Neural crest cell (in vitro differentiated cells): ENCODE data around the gene HDAC9. TPM values are rescaled to one million over a fixed set of nuclear protein-coding genes. Genes with fewer than 3 reads are reported as not detected.

Experiments
- DNase-seq: peaks from one replicate; pipeline ENCODE4 v3.0.0; 2021; ENCODE audit warnings: low read depth, mixed read lengths, low spot score
- H3K27ac Mint-ChIP-seq: one replicate; pipeline ENCODE4 v1.8.0; 2021; ENCODE audit warnings: mild to moderate bottlenecking, mixed read lengths; ENCODE audit not compliant: unreplicated experiment
- H3K27me3 Mint-ChIP-seq: 2 replicates; pipeline ENCODE4 v1.8.0; 2021; ENCODE audit warnings: low read depth, mild to moderate bottlenecking, mixed read lengths
- H3K36me3 Mint-ChIP-seq: 2 replicates; pipeline ENCODE4 v1.8.0; 2021; ENCODE audit warnings: low read depth, mild to moderate bottlenecking, mixed read lengths
- H3K4me1 Mint-ChIP-seq: 2 replicates; pipeline ENCODE4 v1.8.0; 2021; ENCODE audit warnings: mixed read lengths
- H3K4me3 Mint-ChIP-seq: one replicate; pipeline ENCODE4 v1.8.0; 2021; ENCODE audit warnings: mild to moderate bottlenecking, mixed read lengths
- H3K9me3 Mint-ChIP-seq: 2 replicates; pipeline ENCODE4 v1.8.0; 2021; ENCODE audit warnings: mixed read lengths
- CTCF ChIP-seq: fragments of 200-600 bp; sonication (generic); conservative IDR thresholded peaks from 2 replicates; pipeline ENCODE4 v1.5.0; 2021; ENCODE audit warnings: antibody characterized with exemption, mild to moderate bottlenecking
- total RNA-seq: library from RNA; stranded (reverse); gene quantifications from 2 replicates; pipeline ENCODE4 v1.2.1, GENCODE V29; 2021

The HDAC9 gene
- total RNA-seq, 1 donor from 2014 or later: 32.3 TPM

- DNase-seq: no peak
- Mint-ChIP-seq H3K36me3 (no peaks in the 10 kb centered on the region), H3K4me1 (no peaks in the 10 kb centered on the region), H3K4me3 (no peak overlapping the region), H3K9me3 (no peaks in the 10 kb centered on the region), H3K27ac (no peak overlapping the region), H3K27me3 (no peaks in the 10 kb centered on the region)
- no peak for TF ChIP-seq CTCF
Measured at GRCh38 chr7:18796216-18796615, 300.7 kb downstream of the HDAC9 start.

- Mint-ChIP-seq H3K4me1 (no peaks in the 10 kb centered on the region), H3K36me3 (no peaks in the 10 kb centered on the region), H3K4me3 (no peak overlapping the region), H3K9me3 (no peaks in the 10 kb centered on the region), H3K27me3 (no peaks in the 10 kb centered on the region), H3K27ac (no peak overlapping the region)
- no peak for TF ChIP-seq CTCF
- no peak for DNase-seq
Measured at GRCh38 chr7:18798088-18798906, 302.7 kb downstream of the HDAC9 start.

GRCh38 chr7:18799899-18800298 lies 304.4 kb downstream of the HDAC9 start:
- no peak for DNase-seq
- H3K4me1 Mint-ChIP-seq: peaks cover under 1% of the 10 kb centered on the region
- no peak overlapping the region for H3K27ac Mint-ChIP-seq
- H3K9me3 Mint-ChIP-seq: no peaks in the 10 kb centered on the region
- no peaks in the 10 kb centered on the region for H3K36me3 Mint-ChIP-seq
- H3K27me3 Mint-ChIP-seq: no peaks in the 10 kb centered on the region
- no peak overlapping the region for H3K4me3 Mint-ChIP-seq
- TF ChIP-seq CTCF: no peak

- Mint-ChIP-seq H3K9me3 (peaks cover 3% of the 10 kb centered on the region), H3K4me3 (no peak overlapping the region), H3K36me3 (peaks cover 4% of the 10 kb centered on the region), H3K4me1 (peaks cover 16% of the 10 kb centered on the region), H3K27me3 (no peaks in the 10 kb centered on the region), H3K27ac (no peak overlapping the region)
- TF ChIP-seq CTCF: no peak
- DNase-seq: no peak
Measured at GRCh38 chr7:18803923-18804322, 308.4 kb downstream of the HDAC9 start.

GRCh38 chr7:18806177-18806576 lies 310.6 kb downstream of the HDAC9 start:
- Mint-ChIP-seq H3K4me1 (peaks cover 16% of the 10 kb centered on the region), H3K36me3 (peaks cover 4% of the 10 kb centered on the region), H3K9me3 (peaks cover 4% of the 10 kb centered on the region), H3K27ac (no peak overlapping the region), H3K4me3 (no peak overlapping the region), H3K27me3 (no peaks in the 10 kb centered on the region)
- no peak for DNase-seq
- no peak for TF ChIP-seq CTCF
